Rectal smooth muscle tissue (tissue), 1 donor: ENCODE results near the gene CAPZB.

Experiments used
- H3K27ac ChIP-seq: one replicate; pipeline ENCODE4 v1.7.0; 2013; ENCODE audit warnings: low read depth, low read length, inconsistent platforms
- H3K27me3 ChIP-seq: one replicate; pipeline ENCODE4 v1.7.0; 2013; ENCODE audit warnings: low read length; ENCODE audit not compliant: control insufficient read depth, insufficient read depth
- H3K36me3 ChIP-seq: one replicate; pipeline ENCODE4 v1.7.0; 2013; ENCODE audit warnings: low read length; ENCODE audit not compliant: control insufficient read depth, insufficient read depth
- H3K4me1 ChIP-seq: one replicate; pipeline ENCODE4 v1.7.0; 2013; ENCODE audit warnings: low read length; ENCODE audit not compliant: control insufficient read depth, insufficient read depth
- H3K4me3 ChIP-seq: one replicate; pipeline ENCODE4 v1.7.0; 2013; ENCODE audit warnings: low read length
- H3K9ac ChIP-seq: one replicate; pipeline ENCODE4 v1.7.0; 2013; ENCODE audit warnings: low read length

The CAPZB gene

DNA sequence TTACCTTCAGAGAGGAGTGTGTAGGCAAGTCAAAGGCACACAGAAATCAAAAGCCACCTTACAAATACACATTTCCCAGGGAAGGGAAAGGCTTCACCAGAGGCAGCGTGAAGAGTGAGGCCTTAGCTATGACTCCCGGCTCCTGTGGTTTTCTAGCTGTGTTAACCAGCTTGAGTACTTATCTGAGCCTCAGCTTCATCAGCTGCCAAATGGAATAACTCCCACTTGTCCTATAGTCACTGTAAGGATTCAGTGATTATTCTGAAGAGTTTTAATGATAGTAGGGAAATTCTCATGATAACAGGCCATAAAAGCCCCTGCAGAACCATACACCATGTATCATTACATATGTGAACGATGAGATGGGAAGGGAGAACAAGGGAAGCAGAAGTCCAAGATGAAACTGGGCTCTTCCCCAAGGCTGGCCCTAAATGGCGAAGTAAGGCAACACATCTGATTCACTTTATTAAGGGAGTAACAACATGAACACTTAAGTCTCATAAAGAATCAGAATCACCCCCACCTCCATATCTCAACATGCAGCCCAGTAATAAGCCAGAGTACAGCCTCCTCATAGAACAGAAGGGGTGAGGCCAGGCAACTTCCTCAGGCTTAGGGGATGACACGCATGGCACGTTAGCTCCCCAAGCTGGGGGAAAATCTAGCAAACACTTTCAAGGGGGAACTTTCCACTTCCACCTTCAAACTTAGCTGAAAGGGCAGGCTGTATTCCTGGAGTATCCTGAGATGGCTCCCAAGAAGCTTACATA is 109.5 kb downstream of the CAPZB start:
- H3K36me3 ChIP-seq: peaks cover 29% of the 10 kb centered on the region
- H3K4me1 ChIP-seq: no peaks in the 10 kb centered on the region
- no peak overlapping the region for H3K27ac ChIP-seq
- H3K4me3 ChIP-seq: no peak overlapping the region
- H3K27me3 ChIP-seq: no peaks in the 10 kb centered on the region
- no peak overlapping the region for H3K9ac ChIP-seq

DNA sequence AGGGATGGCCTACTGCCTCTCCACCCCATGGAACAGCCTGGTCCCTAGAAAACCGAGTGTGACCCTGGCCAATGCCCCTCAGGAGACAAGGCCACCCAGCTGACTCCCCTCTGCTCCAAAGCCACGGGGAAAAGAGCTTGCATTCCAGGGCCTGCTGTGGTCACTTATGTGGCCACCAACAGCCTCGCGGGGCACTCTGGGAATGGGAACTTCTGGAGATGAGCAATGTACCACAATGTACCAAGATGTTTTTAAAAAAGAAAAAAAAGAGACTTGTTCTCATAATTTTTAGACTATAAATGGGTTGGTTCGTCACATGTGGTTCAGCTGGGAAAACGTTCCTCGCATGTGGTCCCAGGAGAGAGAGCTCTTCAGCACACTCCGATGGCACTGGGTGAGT is 110.4 kb downstream of the CAPZB start:
- H3K36me3 ChIP-seq: peaks cover 24% of the 10 kb centered on the region
- no peak overlapping the region for H3K4me3 ChIP-seq
- H3K27ac ChIP-seq: no peak overlapping the region
- no peaks in the 10 kb centered on the region for H3K27me3 ChIP-seq
- H3K9ac ChIP-seq: no peak overlapping the region
- no peaks in the 10 kb centered on the region for H3K4me1 ChIP-seq

DNA sequence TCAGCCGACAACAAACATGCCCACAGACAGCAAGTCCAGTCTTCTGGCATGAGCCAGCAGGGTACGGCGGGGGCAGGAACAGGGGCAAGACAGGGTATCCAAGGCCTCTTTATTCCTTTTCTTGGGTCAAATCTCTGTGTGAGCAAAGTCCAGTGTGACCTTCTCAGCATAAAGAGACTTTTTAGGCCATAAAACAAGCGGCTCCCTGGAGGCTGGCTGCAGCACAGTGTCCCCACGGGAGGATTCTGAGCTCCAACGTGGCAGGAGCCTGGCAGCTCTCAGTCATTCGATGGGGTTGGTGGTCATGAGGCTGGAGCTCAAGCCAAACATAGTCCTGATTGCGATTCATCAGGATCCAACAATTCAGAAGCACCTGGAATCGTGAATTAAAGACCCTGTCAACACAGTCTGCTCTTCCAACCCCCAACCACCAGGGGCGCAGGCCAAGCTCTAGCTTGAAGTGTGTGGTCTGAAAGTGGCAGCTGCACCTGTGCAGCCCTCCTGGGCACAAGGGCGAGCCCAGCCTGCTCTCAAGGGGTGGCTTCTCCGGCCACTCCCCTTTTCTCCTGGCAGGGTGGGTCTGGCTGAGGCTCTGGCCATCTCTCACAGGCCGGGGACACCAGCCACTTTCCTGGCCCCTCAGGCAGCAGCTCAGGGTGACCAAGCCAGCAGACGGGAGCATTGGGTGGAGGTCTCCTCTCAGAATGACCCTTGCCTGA is 111.1 kb downstream of the CAPZB start:
- no peak overlapping the region for H3K27ac ChIP-seq
- H3K4me1 ChIP-seq: no peaks in the 10 kb centered on the region
- no peak overlapping the region for H3K9ac ChIP-seq
- no peaks in the 10 kb centered on the region for H3K27me3 ChIP-seq
- no peak overlapping the region for H3K4me3 ChIP-seq
- H3K36me3 ChIP-seq: peaks cover 24% of the 10 kb centered on the region

DNA sequence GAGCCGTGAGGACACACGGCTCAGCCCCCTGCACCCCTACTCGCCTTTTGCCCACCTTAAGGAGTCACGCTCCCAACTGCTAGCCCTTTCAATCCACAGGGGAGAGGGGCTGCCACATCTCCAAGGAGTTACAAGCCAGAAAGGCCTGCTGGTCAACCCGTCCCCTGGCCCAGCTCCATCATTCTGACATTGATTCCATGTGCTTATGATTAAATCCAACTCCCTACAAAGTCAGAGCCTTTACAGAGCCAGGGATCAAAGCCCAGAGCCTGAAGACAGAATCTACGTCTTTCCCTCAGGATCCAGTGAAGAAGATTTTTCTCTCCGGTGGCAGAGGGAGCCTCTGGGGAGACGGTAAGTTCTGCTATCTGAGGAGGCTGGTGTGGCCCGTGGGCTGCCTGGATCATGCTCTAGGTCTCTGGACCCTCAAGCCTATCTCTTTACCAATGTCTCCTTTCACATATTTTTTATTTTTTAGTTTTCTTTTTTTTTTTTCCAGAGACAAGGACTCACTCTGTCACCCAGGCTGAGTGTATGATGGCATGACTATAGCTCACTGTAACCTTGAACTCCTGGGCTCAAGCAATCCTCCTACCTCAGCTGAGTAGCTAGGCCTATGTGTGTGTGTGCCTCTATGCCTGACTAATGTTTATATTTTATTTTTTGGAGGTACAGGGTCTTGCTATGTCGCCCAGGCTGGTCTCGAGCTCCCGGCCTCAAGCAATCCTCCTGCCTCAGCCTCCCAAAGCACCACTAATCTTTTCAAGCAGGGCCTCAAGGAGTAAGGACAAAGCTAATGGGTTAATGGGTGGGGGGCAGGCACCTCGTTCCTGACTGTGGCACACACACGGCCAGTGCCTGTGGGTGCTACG is 111.9 kb downstream of the CAPZB start:
- Histone ChIP-seq H3K4me3 (no peak overlapping the region), H3K27me3 (no peaks in the 10 kb centered on the region), H3K27ac (no peak overlapping the region), H3K9ac (no peak overlapping the region), H3K4me1 (no peaks in the 10 kb centered on the region), H3K36me3 (peaks cover 21% of the 10 kb centered on the region)

DNA sequence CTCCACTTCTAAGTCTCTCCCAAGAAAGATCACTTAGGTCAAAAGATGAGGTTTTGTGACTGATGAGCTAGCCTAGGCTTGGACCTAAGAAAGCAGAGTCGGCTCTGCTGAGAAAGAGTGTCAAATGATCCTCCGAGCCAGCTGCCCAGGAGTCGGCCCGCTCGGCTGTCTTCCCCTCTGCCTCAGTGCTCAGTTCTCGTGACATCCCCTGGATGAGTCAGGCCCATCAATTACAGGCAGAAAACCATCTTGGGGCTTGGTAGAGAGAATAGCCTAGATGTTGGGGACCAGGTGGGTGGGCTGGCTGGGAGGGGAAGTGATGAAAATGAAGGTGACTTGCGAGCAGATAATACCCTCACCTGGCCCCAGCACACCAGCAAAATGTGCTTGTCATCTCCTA is 112.7 kb downstream of the CAPZB start:
- H3K9ac ChIP-seq: no peak overlapping the region
- H3K27ac ChIP-seq: no peak overlapping the region
- no peaks in the 10 kb centered on the region for H3K27me3 ChIP-seq
- H3K4me3 ChIP-seq: no peak overlapping the region
- H3K36me3 ChIP-seq: peaks cover 14% of the 10 kb centered on the region
- H3K4me1 ChIP-seq: no peaks in the 10 kb centered on the region

DNA sequence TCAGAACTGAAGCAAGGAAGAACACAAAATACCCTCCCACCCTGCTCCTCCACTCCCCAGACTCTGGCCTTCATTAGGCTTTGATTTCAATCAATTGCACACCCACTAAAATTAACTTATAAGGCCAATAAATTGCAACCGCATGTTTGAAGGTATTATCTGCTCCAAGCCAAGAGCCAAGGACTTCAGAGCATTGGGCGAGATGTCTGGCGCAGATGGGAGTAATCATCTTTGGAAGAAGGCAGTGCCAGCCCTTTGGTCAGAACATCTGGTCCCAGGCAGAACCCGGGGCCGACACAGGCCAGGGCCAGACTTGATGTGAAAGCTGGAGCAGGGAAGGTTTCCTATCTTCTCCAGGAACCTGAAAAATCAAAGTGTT is 113.2 kb downstream of the CAPZB start:
- Histone ChIP-seq H3K4me1 (no peaks in the 10 kb centered on the region), H3K36me3 (peaks cover 13% of the 10 kb centered on the region), H3K4me3 (no peak overlapping the region)

DNA sequence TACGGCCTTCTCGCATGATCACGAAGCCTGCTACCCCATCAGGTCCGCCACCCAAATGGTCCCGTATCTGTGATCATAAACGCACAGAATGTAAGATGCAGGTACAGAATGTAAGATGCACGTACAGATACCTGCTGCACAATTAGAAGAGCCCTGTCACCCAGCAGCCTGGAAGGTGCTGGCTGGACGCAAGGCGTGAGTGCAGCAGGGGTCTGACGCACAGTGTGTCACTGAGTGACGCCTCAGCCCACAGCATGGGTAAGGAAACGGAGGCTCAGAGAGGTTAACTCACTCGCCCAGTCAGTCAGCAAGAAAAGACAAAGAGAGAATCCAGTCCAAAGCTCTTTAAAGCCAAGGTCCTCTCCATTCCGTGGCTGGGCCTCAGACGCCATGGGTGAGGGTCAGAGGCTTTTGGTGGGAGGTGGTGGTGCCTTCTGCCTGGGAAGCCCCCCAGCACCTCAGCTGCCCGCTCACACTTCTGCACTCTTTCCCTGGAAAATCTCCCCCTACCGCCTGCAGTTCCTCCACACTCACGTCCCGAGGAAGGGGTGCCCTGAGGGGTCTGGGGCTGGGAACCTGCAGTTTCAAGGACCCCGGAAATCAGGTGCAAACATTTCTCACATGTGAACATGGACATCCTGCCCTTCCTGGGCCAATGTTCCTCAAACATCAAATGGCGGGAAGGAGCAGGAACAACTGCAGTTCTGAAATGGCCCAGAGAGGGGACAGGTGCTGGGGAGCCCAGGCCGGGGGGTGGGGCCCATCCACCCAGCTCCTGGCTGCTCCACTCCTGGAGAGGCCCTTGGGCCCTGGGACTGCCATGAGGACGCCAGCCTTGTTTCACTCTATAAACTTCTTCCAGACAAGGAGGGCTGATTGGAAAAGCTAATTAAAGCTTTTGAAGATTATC is 113.9 kb downstream of the CAPZB start:
- Histone ChIP-seq H3K36me3 (peaks cover 9% of the 10 kb centered on the region), H3K27me3 (no peaks in the 10 kb centered on the region), H3K27ac (no peak overlapping the region), H3K4me3 (no peak overlapping the region), H3K4me1 (no peaks in the 10 kb centered on the region), H3K9ac (no peak overlapping the region)

More for the DNA sequence above, 113.2 kb downstream of the CAPZB start:
- H3K27me3 ChIP-seq: no peaks in the 10 kb centered on the region
- no peak overlapping the region for H3K27ac ChIP-seq
- H3K9ac ChIP-seq: no peak overlapping the region

DNA sequence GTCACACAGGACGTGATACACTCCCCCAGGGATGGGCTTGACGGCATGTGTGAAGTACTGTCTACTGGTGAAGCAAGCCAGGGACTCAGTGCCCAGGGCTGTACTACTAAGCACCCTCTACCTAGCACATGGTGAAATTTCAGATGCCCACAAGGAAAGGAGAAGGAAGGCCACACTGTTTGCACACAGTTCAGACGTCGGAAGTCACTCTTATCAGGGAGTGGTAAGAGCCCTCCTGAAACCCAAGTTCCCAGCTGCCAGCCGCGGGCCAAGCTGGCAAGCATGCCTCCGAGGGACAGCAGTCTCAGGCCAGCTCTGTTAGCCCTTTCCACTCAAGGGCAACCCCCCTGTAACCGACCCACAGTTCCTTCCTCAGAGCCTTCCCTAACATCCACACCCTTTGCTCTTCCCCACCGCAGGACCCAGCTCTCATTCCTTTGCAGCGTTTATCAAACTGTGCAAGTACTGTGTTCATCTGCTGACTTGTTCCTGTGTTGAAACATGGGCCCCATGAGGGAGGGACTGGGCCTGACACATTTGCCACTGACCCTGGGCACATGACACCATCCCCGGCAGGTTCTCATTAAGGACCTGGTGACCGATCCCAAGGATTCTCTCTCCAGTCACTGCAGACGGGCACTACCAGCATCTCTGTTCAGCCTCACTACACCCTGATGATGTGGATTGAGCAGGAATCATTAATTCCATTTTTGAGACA is 114.7 kb downstream of the CAPZB start:
- H3K9ac ChIP-seq: no peak overlapping the region
- no peaks in the 10 kb centered on the region for H3K4me1 ChIP-seq
- H3K27me3 ChIP-seq: no peaks in the 10 kb centered on the region
- peaks cover 5% of the 10 kb centered on the region for H3K36me3 ChIP-seq
- no peak overlapping the region for H3K4me3 ChIP-seq
- no peak overlapping the region for H3K27ac ChIP-seq

DNA sequence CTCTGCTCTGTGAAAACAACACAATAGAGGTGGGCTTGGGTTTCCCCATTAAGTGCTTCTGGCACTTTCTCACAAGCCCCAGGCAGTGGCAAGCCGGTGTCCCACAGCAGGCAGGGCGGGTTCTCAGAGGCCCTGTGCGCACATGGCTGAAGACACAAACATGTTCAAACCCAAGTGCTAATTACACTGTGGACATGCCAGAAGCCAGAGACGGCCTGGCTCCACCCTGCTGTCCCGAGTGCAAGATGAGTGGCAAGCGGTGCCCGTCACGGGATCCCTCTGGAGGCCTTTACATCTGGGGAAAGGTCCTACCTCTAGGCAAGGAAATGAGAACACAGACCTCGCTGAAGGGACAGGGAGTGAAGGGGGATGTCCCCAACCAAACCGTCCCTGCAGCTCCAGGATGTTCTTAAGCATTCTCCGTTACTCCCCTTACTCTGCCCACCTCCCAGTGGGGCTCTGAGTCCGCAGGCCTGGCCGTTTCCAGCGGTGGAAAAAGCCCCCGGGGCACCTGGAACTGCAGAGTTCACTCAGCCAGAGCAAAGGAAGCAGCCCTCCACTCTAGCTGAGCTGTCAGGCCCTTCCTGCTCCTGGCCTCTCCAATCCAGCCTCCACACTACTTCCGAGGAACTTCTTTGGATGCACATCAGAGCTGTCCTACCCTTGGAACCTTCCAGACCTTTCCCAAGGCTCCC is 115.8 kb downstream of the CAPZB start:
- Histone ChIP-seq H3K36me3 (no peaks in the 10 kb centered on the region), H3K27ac (no peak overlapping the region), H3K4me3 (no peak overlapping the region), H3K4me1 (no peaks in the 10 kb centered on the region), H3K27me3 (no peaks in the 10 kb centered on the region), H3K9ac (no peak overlapping the region)

DNA sequence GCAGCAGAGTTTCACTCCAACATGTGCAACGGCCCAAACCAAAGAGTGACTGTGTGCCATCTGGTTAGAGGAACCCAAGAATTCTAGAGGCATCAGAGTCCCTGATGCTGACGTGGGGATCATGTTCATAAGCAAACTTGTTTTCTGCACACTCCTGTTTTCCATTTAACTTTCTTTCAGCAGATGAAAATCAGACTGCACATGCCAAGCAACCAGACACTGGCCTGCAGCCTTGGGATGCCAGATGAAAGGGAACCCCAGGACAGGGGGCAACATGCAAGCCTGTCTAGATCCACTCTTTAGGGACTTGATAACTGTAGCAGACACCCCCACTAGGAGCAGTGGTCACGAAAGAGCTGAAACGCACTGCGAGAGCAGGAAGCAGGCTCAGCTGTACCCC is 116.4 kb downstream of the CAPZB start:
- Histone ChIP-seq H3K27ac (no peak overlapping the region), H3K4me3 (no peak overlapping the region), H3K27me3 (no peaks in the 10 kb centered on the region), H3K9ac (no peak overlapping the region), H3K4me1 (no peaks in the 10 kb centered on the region), H3K36me3 (no peaks in the 10 kb centered on the region)

DNA sequence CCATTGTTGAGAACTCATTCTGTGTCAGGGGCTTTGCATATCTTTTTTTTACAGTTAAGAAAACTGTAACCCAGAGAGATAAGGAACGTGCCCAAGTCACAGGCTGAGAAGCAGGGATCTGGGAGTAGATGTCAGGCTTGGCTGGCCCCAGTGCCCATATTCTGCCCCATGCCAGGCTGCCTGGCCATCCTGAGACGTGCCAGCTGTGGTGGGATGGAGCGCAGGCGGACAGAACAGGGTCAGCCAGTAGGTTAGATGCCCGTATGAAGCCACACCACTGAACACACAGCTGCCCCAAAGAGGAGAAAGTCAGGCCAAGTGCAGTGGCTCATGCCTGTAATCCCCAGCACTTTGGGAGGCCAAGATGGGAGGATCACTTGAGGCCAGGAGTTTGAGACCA is 117.3 kb downstream of the CAPZB start:
- no peaks in the 10 kb centered on the region for H3K36me3 ChIP-seq
- H3K27me3 ChIP-seq: no peaks in the 10 kb centered on the region
- no peaks in the 10 kb centered on the region for H3K4me1 ChIP-seq
- H3K9ac ChIP-seq: no peak overlapping the region
- no peak overlapping the region for H3K4me3 ChIP-seq
- H3K27ac ChIP-seq: no peak overlapping the region
